ENCODE measurements around the gene C17orf113.
"Not testable (repeated sequence)": the region's sequence is repeated elsewhere in the genome, so short reads cannot be mapped to it uniquely, and the experiment has no call there.

Gene C17orf113

DNA sequence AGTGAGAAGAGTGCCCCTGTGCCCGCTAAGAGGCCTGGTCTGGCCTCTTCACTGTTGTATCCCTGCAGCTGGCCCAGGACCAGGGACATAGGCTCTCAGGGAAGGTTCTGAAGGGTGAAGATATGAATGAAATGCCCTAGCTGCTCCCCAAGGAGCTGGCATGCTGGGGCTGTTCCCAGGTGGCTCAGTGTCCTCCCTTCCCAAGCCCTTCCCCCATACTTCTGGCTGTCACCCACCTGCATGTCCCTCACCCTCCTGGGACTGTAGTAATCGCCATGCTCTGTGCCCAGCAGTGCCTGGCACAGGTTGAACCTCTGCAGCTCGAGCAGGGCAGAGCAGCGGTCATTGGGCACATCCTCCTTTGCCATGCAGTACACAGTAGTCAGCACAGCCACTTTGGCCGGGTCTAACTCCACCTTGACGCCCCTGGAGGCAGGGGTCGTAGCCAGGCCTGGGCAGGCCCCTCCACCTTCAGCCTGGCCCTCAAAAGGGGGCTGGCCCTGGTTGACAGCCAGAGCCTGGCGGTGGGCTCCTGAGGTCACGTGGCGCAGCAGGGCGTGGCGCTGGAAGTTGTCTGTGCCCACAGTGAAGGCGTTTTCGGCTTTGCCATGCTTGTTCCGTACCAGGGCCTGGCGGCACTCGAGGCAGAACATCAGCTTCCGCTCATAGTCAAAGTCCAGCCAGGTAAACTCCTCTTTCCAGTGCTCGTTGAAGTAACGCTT lies 7.6 kb downstream of the C17orf113 start:
- no peak for DNase-seq (ENCODE audit: low read depth in 1 of 2, low spot score in 1 of 2)

DNA sequence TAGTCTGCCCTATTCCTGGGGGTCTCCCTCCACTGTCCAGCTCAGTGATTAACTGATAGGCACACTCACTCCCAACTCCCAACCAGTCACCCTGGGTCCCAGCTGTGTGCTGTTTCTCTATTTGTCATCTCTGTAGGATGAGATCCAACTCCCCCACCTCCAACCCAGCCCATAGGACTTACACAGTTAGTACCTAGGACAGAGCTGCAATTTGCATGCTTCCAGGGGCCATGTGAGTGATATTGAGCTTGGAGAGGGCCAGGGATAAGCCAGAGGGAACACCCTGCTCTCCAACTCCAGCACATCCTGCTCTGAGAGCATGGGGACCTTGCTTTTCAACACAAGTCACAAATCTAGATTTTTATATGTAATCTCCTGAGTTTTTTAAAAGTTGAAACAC lies 8.8 kb downstream of the C17orf113 start:
- DNase-seq (ENCODE audit: low read depth in 1 of 2, low spot score in 1 of 2): no peak

DNA sequence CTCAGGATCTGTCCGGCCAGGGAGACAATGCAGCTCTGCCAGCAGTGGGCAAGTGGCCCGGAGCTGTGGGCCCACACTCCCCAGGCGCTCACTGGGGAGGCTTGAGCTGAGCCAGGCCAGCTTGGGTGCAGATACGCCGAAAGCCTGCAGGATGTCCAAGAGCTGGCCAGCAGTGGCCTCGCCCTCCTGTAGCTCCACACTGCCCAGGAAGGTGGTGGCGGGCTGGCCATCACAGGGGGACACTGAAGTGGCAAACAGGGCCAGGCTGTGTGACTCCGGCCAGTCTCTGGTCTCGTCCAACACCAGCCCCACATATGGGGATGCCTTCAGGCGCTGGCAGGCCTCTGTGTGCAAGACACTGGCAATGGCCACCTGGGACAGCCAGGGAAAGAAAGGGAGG lies 9.6 kb downstream of the C17orf113 start:
- DNase-seq (ENCODE audit: low read depth in 1 of 2, low spot score in 1 of 2): no peak

DNA sequence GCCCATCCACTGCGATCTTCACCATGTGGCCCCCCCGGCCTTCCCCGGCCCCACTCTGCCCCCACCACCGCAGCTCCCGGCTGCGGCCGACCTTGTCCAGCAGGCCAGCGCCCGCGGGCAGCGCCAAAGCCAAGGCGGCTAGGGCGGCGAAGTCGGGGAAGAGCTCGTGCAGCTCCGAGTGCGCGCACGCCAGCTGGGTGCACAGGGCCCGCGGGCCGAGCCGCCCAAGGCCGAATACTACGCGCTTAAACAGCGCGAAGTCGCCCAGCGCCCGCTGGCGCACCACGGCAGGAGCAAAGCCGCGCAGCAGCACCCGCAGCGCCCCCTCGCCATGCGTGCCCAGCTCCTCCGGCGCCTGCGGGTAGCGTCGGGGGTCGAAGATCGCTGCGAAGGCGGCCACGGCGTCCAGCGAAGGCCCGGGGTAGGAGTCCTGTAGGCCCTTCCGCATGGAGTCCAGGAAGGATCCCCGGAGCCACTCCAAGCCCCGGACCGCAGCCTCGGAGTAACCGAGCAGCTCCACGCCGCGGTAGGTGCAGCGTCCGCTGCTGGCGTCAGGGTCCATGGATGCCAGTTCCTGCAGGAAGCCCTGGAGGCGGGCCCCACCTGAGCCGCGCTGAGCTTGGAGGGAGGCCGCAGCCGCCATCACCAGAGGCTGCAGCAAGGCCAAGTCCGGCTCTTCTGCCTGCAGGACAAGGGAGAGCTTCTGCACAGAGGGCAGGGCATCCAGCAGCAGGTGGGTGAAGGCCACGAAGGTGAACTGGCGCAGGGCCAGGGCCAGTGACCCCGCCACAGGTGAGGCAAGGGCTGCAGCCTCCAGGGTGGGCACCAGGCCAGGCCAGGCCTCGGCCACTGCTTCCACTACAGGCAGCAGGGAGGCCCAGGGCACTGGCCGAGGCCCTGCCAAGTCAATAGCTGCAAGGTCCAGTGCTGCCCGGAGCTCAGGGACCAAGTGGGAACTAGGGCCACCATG lies 10.3 kb downstream of the C17orf113 start:
- DNase-seq (ENCODE audit: low read depth in 1 of 2, low spot score in 1 of 2): no peak

DNA sequence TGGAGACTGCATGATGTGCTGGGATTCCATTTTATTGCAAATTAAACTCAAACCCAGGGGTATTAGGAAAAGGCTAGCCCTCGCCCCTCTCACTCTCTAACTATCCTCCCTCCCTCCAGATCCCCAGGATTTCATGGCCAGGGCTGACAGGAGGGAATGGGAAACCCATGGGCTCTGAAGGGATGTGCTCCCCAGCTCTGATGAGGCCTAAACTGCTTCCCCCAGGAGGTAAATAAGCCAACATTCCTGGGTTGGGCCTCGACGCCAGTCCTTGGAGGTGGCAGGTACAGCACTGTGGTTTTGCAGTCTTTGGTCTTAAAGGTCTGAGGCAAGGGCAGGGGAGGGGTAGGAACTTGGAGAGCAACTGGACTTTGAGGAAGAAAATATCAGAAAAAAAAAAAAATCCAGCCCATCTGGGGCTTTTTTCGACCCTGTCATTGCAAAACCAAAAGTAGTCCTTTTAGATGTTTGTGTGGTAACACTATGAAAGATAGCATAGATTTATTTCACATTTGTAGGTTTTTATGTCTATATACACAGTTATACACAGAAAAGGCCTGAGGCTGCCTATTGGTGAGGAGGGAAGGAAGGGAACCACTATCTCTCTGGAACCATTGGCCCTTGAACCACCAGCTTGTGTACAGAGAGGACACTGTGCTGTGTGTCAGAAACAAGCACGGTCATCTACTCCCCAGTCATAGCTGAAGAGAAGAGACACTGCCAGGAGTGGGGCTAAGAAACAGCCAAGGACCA lies 12.0 kb downstream of the C17orf113 start:
- no peak for DNase-seq (ENCODE audit: low read depth in 1 of 2, low spot score in 1 of 2)

DNA sequence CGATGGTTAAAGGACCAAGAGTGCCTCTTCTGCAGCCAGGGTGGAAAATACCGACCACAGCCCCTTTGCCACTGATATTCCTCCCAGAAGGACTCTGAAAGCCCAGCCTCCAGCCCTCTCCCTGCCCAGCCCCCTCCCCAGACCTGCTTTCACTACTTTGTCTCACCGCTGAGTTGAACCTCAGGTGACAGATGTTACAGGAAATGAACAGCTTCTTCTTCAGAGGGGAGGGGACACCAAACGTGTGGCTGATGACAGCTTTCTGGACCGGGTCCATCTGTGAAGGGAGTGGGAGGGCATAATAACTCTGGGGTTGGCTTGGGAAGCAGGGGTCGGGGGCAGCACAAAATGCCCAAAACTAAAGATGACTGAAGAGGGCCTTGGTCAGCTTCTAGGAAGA lies 16.3 kb downstream of the C17orf113 start:
- no peak for DNase-seq (ENCODE audit: low read depth in 1 of 2, low spot score in 1 of 2)

DNA sequence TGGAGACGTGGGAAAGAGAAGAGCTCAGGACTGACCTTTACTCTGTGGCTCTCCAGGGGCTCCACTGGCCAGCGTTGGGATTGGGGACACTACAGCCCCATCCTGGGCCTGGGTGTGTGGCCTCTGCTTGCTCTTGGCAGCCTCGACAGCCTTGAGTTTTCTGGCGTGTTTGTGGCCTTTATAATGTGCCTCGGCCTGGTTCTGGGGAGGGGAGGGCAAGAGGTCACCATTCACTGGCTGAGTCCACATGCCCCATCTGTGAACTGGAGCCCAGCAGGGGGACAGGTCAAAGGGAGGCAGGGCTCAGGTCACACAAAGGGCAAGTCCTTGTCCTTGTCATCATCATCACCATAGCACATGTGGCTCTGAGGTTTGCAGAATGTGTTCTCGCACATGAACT lies 18.8 kb downstream of the C17orf113 start:
- DNase-seq (ENCODE audit: low read depth in 1 of 2, low spot score in 1 of 2): no peak

DNA sequence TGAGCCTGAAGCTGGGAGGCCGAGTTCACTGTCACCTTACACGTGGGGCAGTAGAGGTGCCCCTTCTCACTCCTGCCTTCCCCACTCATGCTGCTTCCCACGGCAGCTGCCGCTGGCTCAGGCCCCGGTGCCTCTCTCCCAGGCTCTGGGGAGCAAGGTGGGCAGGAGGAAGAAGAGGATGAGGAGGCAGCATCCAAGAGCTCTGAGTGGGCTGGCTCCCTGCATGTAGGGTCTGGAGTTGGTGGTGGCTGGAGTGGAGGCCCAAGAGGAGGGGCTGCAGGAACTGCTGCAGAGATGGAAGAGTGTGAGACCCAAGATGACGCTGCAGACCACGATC lies 21.6 kb downstream of the C17orf113 start:
- no peak for DNase-seq (ENCODE audit: low read depth in 1 of 2, low spot score in 1 of 2)

DNA sequence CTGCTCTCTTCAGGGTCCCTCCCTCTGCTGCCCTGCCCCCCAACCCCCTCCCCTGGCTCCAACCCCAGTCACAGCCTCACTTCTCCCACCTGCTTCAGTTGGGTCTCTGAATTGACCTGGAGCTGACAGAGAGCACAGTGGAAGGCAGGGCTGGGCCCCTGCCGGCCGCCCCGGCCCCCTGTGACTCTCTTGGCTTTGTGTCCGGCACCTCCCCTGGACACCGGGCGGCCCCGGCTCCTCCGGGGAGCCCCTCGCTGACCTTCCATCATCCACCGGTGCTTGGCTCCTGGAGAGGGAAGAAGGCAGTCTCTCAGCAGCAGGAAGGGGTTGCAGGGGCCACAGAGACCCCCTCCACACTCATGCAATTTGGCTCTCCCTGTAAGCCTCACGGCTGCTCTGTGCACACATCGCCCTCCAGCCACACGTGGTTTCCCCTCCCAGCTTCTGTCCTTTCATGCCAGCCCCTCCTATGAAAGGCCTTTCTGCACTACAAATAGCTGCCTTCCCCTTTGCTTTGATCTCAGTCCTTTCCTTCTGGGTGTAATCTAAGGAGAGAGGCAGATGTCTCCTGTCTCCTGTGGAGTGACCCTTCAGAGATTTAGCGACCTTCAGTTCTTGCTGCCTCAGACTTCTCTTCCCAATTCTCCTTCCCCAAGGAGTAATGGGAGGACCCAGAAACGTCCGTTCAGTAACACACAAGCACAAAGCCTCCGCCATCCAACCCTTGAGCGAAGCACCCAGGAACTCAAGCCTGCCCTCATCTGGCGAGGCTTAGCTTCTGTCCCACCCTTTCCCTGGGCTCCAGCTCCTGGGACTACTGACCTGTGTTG lies 22.2 kb downstream of the C17orf113 start:
- no peak for DNase-seq (ENCODE audit: low read depth in 1 of 2, low spot score in 1 of 2)

DNA sequence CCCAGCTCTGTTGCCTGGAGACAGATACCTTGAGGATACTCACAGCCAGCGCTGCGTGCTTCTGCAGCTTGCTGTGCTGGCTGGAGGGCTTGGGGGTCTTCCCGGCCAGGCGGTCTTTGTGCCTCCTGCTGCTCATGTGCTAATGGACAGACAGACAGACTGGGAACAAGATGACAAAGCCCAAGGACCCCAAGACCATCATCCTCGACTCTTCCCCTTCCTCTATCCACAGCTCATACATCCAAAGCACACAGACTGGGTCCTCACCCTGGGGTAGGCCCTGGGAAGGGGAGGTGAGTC lies 22.9 kb downstream of the C17orf113 start:
- DNase-seq (ENCODE audit: low read depth in 1 of 2, low spot score in 1 of 2): no peak

DNA sequence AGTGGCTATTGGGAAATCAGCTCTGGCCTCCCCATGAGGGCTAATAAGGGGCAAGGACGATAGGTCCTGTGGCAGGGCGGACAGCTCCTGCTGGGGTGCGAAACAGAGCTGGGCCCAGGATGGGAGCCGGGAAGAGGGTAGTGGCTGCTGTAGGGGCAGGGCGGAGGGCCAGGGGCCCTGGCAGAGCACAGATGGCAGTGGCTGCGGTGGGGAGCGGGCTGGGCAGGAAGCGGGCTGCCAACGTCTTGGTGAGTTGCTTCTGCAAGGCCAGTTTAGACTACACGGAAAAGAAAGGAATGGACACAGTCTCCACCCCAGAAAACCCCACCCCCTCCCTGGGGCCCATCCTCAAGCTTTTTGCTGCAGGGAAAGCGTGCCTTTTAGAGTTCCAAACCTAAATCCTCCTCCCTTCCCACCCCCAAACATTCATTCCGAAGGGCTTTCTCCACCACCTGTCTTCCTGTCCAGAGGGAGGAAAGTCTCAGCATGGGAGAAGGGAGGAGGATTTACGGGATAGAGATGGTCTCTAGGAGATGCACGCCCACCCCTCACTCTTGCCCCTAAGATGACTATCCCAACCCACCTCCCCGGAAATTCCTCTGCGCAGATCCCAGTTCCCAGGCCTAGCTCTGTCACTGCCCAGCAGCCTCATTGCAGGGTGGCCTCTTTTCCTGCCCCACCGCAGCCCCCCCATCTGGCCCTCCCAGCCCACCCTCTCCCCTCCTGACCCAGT lies 23.4 kb downstream of the C17orf113 start:
- DNase-seq (ENCODE audit: low read depth in 1 of 2, low spot score in 1 of 2): no peak

DNA sequence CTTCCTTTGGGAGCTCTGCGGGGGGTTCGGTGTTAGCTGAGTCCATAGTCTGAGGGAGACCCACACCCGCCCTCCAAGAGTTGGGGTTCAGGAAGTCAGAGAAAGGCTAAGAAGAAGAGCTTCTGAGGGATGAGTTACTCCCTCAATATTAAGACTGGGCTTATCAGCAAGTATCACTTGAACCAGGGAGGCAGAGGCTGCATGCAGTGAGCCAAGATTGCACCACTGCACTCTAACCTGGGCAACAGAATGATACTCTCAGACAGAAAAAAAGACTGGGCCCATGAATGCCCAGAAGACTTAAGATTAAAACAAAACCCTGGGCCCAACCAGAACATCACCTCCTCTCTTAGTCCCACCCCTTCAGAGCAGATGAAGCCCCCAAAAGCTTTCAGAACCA lies 24.5 kb downstream of the C17orf113 start:
- no peak for DNase-seq (ENCODE audit: low read depth in 1 of 2, low spot score in 1 of 2)

DNA sequence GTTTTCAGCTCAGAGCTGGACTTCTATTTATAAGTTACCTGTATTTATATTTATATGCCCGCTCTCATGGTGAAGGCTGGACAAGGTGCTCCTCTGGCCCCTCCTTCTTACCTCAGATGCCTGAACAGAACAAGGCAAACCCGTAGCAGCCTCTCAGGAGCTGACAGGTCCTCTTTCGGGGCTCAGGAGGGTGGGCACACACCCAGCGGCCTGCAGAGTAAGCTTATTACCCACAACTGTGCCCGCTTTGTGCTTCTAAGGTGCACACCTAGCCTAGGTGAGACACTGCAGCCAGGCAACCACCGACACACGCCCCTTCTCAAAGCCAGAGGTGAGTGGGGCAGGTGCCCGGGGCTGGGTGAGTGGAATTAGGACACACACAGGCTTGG lies 25.2 kb downstream of the C17orf113 start:
- no peak for DNase-seq (ENCODE audit: low read depth in 1 of 2, low spot score in 1 of 2)

DNA sequence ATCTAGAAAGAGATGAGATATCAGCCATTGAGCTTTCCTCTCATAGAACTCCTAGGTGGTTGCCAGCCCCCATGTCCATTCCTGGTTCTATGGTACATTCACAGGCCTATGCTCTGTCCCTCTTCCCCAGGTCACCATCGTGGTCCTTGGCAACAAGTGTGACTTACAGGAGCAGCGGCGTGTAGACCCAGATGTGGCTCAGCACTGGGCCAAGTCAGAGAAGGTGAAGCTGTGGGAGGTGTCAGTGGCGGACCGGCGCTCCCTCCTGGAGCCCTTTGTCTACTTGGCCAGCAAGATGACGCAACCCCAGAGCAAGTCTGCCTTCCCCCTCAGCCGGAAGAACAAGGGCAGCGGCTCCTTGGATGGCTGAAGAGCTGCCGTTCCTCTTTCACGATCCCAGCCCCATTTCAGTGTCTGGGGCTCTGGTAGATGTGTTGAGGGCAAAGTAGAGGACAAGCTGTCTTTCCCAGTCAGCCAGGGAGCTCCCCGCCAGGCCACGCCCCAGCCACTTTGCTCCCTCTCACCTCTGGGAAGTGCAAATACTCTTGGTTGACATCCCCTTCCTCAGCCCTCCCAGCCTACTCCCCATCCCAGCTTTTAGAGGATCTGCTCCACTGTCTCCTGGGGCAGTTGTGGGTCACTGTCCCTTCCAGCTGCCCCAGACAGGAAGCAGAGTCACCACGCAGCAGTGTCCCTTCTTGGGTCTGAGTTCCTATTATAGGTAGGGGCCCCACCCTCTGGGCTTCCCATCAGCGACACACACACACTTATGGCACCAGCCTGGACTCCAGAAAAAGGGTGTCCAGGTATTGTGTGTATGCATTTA lies 26.7 kb downstream of the C17orf113 start:
- DNase-seq (ENCODE audit: low read depth in 1 of 2, low spot score in 1 of 2): no peak

DNA sequence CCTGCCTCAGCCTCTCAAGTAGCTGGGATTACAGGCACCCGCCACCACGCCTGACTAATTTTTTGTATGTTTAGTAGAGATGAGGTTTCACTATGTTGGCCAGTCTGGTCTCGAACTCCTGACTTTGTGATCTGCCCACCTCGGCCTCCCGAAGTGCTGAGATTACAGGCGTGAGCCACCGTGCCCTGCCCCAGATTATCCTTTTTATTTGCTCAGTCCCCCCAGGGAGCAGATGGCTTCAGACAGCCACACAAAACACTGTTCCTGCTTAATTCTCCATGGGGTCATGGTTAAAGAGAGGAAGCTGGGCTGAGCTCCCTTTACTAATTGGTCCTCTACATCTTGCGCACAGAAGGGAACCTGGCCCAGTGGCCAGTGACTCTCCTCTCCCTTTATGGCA lies 29.6 kb downstream of the C17orf113 start:
- DNase-seq (ENCODE audit: low read depth in 1 of 2, low spot score in 1 of 2): not testable (repeated sequence)

DNA sequence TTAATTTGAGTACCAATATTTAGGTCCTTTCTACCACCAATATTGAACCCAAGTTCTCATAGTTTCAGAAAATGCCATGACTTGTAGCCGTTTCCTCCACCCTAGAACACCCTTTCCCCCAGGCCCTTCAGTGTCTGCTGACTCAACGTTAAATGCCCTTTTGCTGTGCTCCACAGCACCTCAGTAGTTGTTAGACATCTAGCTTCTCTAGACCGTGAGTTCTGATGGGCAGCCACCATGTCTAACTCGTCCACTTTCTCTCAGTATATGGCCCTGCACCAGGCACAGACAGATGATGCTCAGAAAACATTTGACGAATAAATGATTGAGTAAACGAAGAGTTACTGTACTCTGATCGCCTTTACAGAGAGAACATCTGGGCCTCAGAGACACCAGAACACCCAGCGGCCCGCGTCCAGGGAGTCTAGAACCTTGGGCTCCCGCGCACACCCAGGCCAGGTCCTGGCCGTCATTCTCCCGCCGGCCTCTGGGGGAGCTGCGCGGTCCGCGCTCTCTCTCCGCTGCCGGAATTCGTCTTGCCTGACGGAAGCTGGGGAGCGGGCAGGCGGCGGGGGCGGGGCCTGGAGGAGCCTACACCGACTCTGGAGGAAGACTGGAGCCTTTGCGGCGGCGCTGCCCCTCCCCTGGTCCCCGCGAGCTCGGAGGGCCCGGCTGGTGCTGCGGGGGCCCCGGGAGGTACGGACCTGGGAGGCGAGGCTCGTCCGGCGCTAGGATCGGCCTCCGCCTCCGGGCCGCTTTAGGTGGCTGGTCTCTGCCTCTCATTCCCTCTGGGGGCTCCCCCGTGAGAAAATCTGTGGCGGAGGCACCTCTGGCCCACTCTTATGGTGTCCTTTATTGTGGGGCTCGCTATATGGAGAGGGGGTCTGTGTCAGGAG lies 30.6 kb downstream of the C17orf113 start, which contains the start of gene NKIRAS2:
TSS of gene NKIRAS2 (plus strand) at position 582 of the 896 bp plus-strand sequence. CDS start 1,488 bp downstream, outside the sequence.
- peak; percentile 87 to 91 for DNase-seq (ENCODE audit: low read depth in 1 of 2, low spot score in 1 of 2)

DNA sequence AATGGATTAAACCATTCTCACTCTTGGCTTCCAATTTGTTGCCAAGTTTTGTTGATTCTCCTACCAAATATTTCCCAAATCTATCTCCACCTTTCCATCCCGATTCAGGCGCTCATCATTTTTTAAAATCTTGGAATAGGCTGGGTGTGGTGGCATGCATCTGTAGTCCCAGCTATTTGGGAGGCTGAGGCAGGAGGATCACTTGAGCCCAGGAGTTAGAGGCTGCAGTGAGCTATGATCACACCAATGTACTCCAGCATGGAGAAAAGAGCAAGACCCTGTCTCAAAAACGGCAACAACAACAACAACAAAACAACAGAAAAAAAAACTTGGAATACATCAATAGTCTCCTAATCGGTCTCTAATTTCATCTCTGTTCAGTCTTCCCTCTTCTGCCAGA lies 31.4 kb downstream of the C17orf113 start:
- no peak for DNase-seq (ENCODE audit: low read depth in 1 of 2, low spot score in 1 of 2)

DNA sequence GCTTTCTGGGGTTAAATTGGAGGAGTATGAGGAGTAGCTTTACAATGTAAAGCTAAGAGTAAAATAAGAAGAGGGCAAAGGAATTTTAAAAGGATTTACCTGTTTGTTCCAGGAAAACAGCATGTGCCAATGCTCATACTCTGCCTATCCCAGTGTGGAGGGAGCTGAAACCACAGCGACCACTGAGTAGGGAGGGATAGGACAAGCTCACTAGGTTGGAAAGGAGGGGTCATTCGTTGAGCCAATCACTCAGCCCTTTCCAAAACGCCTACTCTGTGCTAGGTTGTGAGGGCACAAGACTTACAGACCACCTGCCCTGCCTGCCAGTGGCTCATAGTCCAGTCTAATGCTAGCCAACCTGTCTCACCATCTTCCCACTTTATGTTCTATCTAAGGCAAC lies 32.1 kb downstream of the C17orf113 start:
- no peak for DNase-seq (ENCODE audit: low read depth in 1 of 2, low spot score in 1 of 2)

DNA sequence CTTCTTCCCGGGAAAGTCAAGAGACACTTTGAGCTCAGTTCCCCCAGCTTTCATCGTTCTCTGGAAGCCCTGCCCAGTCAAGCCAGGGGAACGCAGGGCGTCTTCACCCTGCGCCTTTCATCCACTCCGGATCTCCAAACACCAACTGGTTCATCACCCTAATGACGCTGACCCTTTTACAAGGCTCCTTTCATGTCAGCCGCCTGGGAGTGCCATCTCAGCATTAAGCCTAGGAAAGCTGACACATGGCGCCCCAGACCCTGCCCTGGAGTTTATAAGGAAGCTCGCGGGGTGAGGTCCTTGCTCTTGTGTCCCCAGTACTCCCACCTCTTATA lies 32.6 kb downstream of the C17orf113 start:
- DNase-seq (ENCODE audit: low read depth in 1 of 2, low spot score in 1 of 2): no peak
